ENCODE data around the gene SPATA6L.

The SPATA6L gene

DNA sequence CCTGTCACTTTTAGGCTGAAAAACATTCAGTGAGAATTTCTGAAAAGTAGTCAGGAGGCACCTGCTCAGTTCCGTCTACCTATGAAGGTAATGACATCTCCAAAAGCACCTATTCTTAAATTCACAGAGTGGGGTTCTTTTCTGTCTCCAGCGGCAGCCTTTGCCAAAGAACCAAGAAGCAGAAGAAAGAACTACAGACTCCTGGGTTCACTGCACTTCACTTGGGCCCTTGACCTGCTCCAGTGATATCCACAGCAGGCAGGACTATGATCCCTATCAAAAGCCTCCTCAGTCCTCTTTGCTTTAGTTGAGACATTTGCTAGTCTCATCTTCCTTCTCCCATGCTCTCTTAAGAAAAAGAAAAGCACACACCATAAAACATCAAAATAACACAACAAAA, 23.9 kb downstream of the SPATA6L start:
- DNase-seq (ENCODE audit: low read depth, low spot score) = no peak
- no peak for TF ChIP-seq CTCF (IDR thresholded peaks at IDR 0.05; ENCODE audit: insufficient read depth, low read length, missing control alignments)
- ChIA-PET CTCF (interaction anchor here (1.5 to 3.2 kb wide), 2 partner anchors 260 to 263 kb away, joined by 3 to 16 read pairs; no protein-coding TSS in a partner anchor), POLR2A (no interaction called here)
- no peak overlapping the region for H3K4me3 ChIP-seq (ENCODE audit: low read depth, low read length)

DNA sequence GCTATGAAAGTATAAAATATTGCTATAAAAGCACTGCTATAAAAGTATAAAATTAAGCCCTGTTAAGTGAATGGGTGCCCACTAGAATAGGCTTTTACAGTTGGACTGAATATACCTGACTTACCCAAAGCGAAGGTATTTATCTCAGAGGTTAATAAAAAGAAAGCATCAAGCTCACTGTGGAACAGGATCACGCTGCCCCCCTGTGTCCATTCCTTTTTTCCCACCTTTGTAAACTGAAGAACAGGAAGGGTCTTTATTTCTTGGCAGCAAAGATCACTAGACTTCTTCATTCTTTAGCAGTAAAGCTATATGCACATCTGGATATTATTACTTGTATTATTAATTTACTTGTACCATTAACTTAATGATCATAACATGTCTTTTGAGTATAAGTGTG, 26.3 kb downstream of the SPATA6L start:
- ChIA-PET CTCF (interaction anchor here (0.8 to 2.9 kb wide), 21 partner anchors 8 to 324 kb away, joined by 3 to 91 read pairs (median 5); partner anchors contain the start of gene CDC37L1), POLR2A (no interaction called here)
- no peak for DNase-seq (ENCODE audit: low read depth, low spot score)
- no peak overlapping the region for H3K4me3 ChIP-seq (ENCODE audit: low read depth, low read length)
- TF ChIP-seq CTCF (IDR thresholded peaks at IDR 0.05; ENCODE audit: insufficient read depth, low read length, missing control alignments) = peak; percentile 53

DNA sequence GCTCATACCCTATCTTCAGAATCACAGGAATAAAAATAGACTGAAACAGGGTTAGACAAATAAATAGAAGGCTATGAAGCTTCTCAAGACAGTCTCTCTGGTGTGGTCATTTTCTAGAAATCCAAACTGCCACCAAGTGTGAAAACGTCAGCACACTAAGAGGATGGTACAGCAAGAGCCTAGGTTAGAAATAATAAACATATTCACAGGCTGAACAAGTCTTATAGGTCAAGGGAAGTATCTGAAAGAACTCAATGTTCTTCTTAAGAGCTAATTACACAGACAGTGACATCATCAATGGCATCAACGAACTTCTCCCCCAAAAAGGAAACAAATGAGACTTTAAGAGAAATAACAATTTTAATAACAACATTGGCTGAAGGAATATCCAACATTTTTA, 26.9 kb downstream of the SPATA6L start:
- POLR2A ChIA-PET = no interaction called here
- DNase-seq (ENCODE audit: low read depth, low spot score) = no peak
- no peak for TF ChIP-seq CTCF (IDR thresholded peaks at IDR 0.05; ENCODE audit: insufficient read depth, low read length, missing control alignments)
- H3K4me3 ChIP-seq (ENCODE audit: low read depth, low read length) = no peak overlapping the region
- CTCF ChIA-PET = interaction anchor here (0.9 to 2.9 kb wide), 17 partner anchors 12 to 323 kb away, joined by 3 to 91 read pairs (median 5); partner anchors contain the start of gene CDC37L1

DNA sequence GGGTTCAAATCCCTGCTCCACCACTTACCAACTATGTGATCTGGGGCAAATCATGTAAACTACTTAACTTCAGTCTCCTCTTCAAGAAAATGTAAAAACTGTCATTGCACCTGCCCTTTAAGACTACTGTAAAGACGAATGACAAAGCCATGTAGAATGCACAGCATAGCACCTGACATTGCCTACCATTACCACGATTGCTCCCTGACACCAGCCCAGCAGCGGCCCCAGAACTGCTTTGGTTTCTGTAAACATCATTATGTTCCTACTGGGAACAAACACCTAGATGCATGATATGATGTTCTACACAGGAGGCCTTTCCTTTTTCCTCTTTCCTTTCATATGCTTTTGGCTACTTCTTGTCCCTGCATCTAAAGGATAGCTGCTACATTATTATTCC, 27.3 kb downstream of the SPATA6L start:
- DNase-seq (ENCODE audit: low read depth, low spot score) = no peak
- ChIA-PET CTCF (interaction anchor here (0.9 to 2.9 kb wide), 13 partner anchors 11 to 323 kb away, joined by 3 to 91 read pairs (median 6); no protein-coding TSS in a partner anchor), POLR2A (no interaction called here)
- H3K4me3 ChIP-seq (ENCODE audit: low read depth, low read length) = no peak overlapping the region
- TF ChIP-seq CTCF (IDR thresholded peaks at IDR 0.05; ENCODE audit: insufficient read depth, low read length, missing control alignments) = no peak

DNA sequence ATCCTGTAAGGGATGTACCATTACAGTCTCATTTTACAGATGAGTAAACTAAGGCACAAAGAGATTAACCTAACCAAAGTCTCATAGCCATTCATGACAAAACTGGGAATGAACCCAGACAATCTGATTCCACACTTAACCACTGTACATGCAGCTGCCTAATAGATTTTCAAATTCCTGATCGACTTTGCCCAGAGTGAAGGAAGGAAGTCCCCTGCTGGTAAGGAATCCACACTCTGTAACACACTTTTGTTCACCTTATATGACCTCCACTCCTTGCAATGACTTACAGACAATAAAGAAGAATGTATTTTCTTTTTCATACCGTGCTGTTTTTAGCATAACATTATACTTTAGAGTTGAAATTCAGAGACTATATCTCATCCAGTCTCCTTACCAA, 35.4 kb downstream of the SPATA6L start:
- ChIA-PET CTCF (no interaction called here), POLR2A (no interaction called here)
- peak; percentile 3 for TF ChIP-seq CTCF (IDR thresholded peaks at IDR 0.05; ENCODE audit: insufficient read depth, low read length, missing control alignments)
- no peak overlapping the region for H3K4me3 ChIP-seq (ENCODE audit: low read depth, low read length)
- DNase-seq (ENCODE audit: low read depth, low spot score) = no peak

DNA sequence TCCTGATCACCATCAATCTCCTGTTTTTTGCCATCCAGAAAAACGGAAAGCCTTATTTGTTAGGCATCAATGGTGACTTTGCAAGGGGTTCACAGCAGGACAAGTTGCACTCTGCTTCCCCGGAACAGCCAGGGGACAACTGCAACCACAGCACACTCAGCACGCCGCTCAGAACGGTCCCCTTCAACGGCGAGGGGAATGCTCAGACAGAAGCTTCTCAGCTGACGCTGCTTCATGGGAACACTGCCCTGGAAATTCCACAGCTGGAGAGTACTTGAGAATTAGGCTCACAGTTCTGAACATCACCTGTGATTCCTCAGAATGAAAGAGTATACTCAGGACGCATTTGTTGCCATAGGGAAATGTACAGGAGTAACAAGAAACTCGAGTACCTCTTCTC, 44.3 kb downstream of the SPATA6L start:
- TF ChIP-seq CTCF (IDR thresholded peaks at IDR 0.05; ENCODE audit: insufficient read depth, low read length, missing control alignments) = no peak
- DNase-seq (ENCODE audit: low read depth, low spot score) = no peak
- no peak overlapping the region for H3K4me3 ChIP-seq (ENCODE audit: low read depth, low read length)
- POLR2A ChIA-PET = no interaction called here
- CTCF ChIA-PET = interaction anchor here (5.8 kb wide), 1 partner anchor 17 kb away, joined by 26 read pairs; no protein-coding TSS in a partner anchor

All from AG04449 (cell line).